HK-2 (cell line): ENCODE results near the gene ELOF1.
"Not testable (repeated sequence)": the region's sequence is repeated elsewhere in the genome, so short reads cannot be mapped to it uniquely, and the experiment has no call there.

ENCODE experiments used
- DNase-seq: peaks from one replicate; pipeline ENCODE4 v3.0.0-alpha.2; 2018; ENCODE audit not compliant: unreplicated experiment

ELOF1 gene

DNA sequence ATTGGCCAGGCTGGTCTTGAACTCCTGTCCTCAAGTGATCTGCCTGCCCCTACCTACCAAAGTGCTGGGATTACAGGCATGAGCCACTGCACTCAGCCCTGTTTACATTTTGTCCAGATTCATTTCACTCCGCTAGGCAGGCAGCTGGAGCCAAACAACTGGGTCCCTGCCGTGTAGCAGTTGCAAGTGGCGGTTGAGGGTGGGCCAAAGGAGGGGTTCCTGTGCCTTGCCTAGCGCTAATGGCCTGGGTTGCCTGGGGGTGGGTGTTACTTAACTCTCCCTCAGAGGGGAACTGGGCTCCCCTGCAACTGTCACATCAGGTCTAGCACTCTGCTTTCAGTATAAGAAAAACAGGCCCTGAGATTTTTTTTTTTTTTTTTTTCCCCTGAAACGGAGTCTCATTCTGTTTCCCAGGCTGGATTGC lies 11.0 kb upstream of the ELOF1 start:
- DNase-seq = no peak

- no peak for DNase-seq
Observed at GRCh38 chr19:11566164-11566563, 7.1 kb upstream of the ELOF1 start.

GRCh38 chr19:11565649-11565980 lies 6.6 kb upstream of the ELOF1 start:
- DNase-seq = not testable (repeated sequence)

GRCh38 chr19:11564082-11564807 lies 5.2 kb upstream of the ELOF1 start:
- DNase-seq = not testable (repeated sequence)

DNA sequence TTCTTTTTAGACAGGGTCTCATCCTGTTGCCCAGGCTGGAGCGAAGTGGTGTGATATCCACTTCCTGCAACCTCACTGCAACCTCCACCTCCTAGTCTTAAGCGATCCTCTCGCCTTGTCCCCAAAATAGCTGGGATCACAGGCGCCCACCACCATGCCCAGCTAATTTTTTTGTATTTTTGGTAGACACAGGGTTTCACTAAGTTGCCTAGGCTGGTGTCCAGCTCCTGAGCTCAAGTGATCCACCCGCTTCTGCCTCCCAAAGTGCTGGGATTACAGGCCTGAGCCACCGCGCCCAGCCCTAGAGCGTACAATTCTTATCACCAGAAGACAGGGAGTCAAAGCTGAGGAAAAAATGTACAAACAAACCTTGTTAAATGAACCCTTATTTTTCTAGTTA lies 4.5 kb upstream of the ELOF1 start:
- DNase-seq = no peak

- no peak for DNase-seq
Observed at GRCh38 chr19:11560404-11561051, 1.5 kb upstream of the ELOF1 start.

DNA sequence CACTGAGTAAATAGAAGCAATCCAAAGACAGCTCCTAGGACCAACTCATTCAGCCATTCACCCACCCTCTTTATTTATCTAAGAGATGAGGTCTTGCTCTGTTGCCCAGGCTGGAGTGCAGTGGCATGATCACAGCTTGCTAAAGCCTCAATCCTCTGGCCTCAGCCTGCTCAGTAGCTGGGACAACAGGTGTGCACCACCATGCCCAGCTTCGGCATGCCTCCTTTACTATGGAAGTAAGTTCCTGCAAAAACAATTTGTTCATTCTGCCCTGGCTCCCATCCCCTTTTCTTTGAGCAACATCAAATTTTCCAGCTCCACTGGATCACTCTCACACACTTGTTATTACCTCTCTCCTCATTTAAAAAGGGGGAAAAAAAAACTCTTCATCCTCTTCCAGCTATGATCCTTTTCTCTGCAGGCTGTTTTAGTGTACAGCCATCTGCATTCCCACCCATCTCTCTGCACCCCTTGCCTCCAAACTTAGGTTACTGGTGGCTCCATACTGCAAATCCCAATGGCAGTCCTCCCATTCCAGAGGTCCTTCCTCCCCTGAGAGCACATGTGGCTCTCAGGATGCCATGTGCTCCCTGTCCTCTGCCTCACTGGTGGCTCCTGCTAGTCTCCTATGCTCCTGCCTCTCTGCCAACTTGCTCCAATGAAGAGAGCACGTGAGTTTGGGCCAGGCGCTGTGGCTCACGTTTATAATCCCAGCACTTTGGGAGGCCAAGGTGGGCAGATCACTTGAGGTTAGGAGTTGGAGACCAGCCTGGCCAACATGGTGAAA lies 2.2 kb downstream of the ELOF1 start:
- no peak for DNase-seq

GRCh38 chr19:11555246-11555645 lies 3.8 kb downstream of the ELOF1 start:
- DNase-seq = no peak

- DNase-seq = no peak
Observed at GRCh38 chr19:11554160-11554559, 4.9 kb downstream of the ELOF1 start.

- no peak for DNase-seq
Observed at GRCh38 chr19:11552666-11553372, 6.2 kb downstream of the ELOF1 start.

DNA sequence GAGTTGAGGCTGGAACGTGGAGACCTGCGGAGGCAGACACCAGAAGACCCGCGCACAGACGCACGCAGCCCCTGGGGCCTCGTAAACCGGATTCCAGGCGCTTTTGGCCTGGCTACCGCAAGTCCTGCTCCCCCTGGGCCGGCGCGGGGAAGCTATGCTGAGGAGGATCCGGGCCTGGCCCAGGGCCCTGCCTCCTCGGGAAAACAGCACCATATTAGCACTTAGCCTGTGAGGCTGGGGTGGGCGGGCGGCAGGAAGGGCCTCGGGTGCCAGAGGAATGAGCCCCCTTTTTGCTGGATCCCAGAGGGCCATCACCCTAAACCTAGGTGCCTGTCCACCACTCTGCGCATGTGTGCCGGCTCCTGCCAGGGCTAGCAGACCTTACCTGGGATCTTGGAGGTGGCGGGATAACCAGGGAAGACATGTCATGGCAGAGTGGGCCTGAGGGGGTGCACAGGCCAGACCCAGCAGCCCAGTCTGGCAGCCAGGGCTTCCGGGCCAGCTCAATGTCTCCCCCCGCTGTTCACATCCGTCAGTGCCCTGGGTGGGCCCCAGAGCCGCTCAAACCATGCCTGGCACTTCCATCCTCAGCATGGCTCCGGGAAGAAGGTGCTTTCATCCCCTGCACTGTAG lies 7.3 kb downstream of the ELOF1 start:
- peak; percentile 47 for DNase-seq

DNA sequence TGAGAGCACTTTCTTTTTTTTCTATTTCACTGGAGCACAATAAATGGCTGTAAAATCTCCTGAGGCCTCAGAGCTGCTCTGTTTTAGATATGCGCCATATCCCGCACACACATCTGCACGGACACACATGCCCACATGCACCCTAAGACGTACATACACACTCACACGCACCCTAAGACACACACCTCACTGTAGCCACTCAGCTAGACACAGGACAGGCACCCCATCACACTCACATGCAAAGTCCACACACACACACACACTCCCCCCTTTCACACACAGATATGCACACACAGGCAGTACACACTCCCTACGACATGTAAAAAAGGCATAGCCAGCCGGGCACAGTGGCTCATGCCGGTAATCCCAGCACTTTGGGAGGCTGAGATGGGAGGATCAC lies 8.8 kb downstream of the ELOF1 start:
- DNase-seq = no peak

DNA sequence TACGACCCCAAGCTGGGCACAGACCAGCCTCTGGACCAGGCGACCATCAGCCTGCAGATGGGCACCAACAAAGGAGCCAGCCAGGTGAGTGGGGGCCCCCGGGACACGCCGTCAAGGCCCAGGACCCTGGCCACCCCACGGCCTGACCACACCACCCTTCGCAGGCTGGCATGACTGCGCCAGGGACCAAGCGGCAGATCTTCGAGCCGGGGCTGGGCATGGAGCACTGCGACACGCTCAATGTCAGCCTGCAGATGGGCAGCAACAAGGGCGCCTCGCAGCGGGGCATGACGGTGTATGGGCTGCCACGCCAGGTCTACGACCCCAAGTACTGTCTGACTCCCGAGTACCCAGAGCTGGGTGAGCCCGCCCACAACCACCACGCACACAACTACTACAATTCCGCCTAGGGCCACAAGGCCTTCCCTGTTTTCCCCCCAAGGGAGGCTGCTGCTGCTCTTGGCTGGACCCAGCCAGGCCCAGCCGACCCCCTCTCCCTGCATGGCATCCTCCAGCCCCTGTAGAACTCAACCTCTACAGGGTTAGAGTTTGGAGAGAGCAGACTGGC lies 9.6 kb downstream of the ELOF1 start:
- no peak for DNase-seq

- no peak for DNase-seq
Observed at GRCh38 chr19:11547929-11548700, 10.9 kb downstream of the ELOF1 start.

GRCh38 chr19:11541238-11541637 lies 17.8 kb downstream of the ELOF1 start:
- DNase-seq = no peak

GRCh38 chr19:11540645-11541044 lies 18.4 kb downstream of the ELOF1 start:
- no peak for DNase-seq

DNA sequence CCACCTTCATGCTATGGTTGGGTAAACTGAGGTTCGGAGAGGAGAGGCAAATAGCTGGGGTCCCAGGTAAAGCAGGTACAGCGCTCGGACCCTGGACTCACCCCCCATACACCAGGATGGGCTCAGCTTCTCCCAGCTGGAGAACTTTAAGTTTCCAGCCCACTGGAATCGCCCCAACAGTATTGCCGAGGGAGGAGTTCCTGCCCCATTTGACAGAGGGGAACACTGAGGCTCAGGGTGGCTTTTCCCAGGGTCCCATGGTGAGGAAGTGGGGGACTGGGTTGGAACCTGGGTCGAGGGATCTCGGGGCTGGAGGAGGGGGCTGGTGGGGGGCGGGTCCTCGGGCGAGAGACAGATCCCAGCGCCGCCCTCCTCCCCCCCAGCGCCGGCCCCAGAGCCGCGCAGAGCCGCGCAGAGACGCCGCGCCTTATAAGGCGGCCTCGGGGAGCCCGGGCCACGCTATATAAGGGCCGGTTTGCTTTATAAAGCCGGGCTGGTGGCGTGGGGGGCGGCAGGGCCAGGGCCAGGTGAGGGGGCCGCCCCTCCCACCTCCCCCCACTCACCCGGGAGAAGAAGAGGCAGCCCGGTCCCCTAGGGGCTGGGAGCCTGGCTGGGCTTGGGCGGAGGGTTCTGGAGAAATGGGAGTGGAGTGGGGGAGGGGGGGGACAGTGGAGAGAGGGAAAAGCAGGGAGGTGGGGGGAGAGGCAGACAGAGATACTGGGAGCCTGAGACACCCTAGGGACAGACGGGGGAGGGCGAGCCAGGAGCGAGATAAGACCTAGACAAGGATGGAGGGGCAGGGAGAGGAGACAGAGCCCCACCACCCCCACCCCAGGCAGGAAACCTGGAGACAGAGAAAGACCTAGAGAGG lies 19.3 kb downstream of the ELOF1 start:
- no peak for DNase-seq

GRCh38 chr19:11538232-11539036 lies 20.6 kb downstream of the ELOF1 start, which contains the start of gene CNN1:
Gene CNN1, plus strand, starts transcription at chr19:11538851. Its CDS starts 77 bp downstream, at chr19:11538928.
- DNase-seq = no peak
